ENCODE measurements around the gene BTN1A1. TPM values are rescaled to one million over a fixed set of nuclear protein-coding genes. Genes with fewer than 3 reads are reported as not detected.

Gene BTN1A1
- polyA plus RNA-seq, 1 donor (not counting 4 experiments of a cell fraction or from before 2014, with no cell fraction given), result not detected

GRCh38 chr6:26552640-26553188, 52.6 kb downstream of the BTN1A1 start:
- H3K79me2 ChIP-seq (ENCODE audit: control insufficient read depth, insufficient read depth, low read length), result no peaks in the 10 kb centered on the region
- H4K20me1 ChIP-seq (ENCODE audit: control insufficient read depth, extremely low read depth, insufficient read depth, low read length), result no peaks in the 10 kb centered on the region
- H3K36me3 ChIP-seq (ENCODE audit: control insufficient read depth in 2 of 2, extremely low read depth in 1 of 2, insufficient read depth in 2 of 2, low read length in 2 of 2), result no peaks in the 10 kb centered on the region
- H3K9me3 ChIP-seq (ENCODE audit: control insufficient read depth, low read depth, low read length), result no peaks in the 10 kb centered on the region
- no peak for FAIRE-seq
- no peak for TF ChIP-seq EZH2 (IDR thresholded peaks at IDR 0.05; ENCODE audit: low read length)
- no peak for TF ChIP-seq CTCF (optimal IDR thresholded peaks at IDR 0.05 in 1 of 3, IDR thresholded peaks at IDR 0.05 in 1 of 3, conservative IDR thresholded peaks at IDR 0.05 in 1 of 3; ENCODE audit: extremely low read depth in 1 of 3, insufficient read depth in 2 of 3, low read length in 3 of 3)
- dilution Hi-C loops (cut with MboI; ENCODE audit: extremely low pct_ligation_motif_present, low sequenced_read_pairs), result no loop called here
- no peak for DNase-seq (ENCODE audit: low read depth, low spot score)
- H3K4me3 ChIP-seq (ENCODE audit: control insufficient read depth in 2 of 3, extremely low read depth in 1 of 3, insufficient read depth in 2 of 3, low read depth in 1 of 3, low read length in 3 of 3), result peak overlapping the region; percentile 35 to 77 (median 70)
- H3K4me2 ChIP-seq (ENCODE audit: control insufficient read depth, extremely low read depth, insufficient read depth, low read depth, low read length), result peak overlapping the region; percentile 99
- peak overlapping the region; percentile 22 for H3K9ac ChIP-seq (ENCODE audit: control insufficient read depth, extremely low read depth, insufficient read depth, low read length)
- H2AFZ ChIP-seq (ENCODE audit: control insufficient read depth, low read length), result no peak overlapping the region
- no peak overlapping the region for H3K27ac ChIP-seq (ENCODE audit: control insufficient read depth, insufficient read depth, low read length)
- H3K9me1 ChIP-seq (ENCODE audit: control insufficient read depth, extremely low read depth, insufficient read depth, low read length), result no peaks in the 10 kb centered on the region
- no peaks in the 10 kb centered on the region for H3K27me3 ChIP-seq (ENCODE audit: control insufficient read depth, extremely low read depth, insufficient read depth, low read length)
- H3K4me1 ChIP-seq (ENCODE audit: control insufficient read depth, extremely low read depth, insufficient read depth, low read length), result peaks cover 20% of the 10 kb centered on the region

GRCh38 chr6:26553264-26553634, 53.1 kb downstream of the BTN1A1 start:
- DNase-seq (ENCODE audit: low read depth, low spot score) (no peak), FAIRE-seq (no peak)
- Histone ChIP-seq H3K9me1 (ENCODE audit: control insufficient read depth, extremely low read depth, insufficient read depth, low read length) (no peaks in the 10 kb centered on the region), H3K27ac (ENCODE audit: control insufficient read depth, insufficient read depth, low read length) (peak overlapping the region; percentile 61), H3K27me3 (ENCODE audit: control insufficient read depth, extremely low read depth, insufficient read depth, low read length) (no peaks in the 10 kb centered on the region), H3K9ac (ENCODE audit: control insufficient read depth, extremely low read depth, insufficient read depth, low read length) (peak overlapping the region; percentile 22), H3K4me1 (ENCODE audit: control insufficient read depth, extremely low read depth, insufficient read depth, low read length) (peaks cover 20% of the 10 kb centered on the region), H4K20me1 (ENCODE audit: control insufficient read depth, extremely low read depth, insufficient read depth, low read length) (no peaks in the 10 kb centered on the region), H3K4me3 (ENCODE audit: control insufficient read depth in 2 of 3, extremely low read depth in 1 of 3, insufficient read depth in 2 of 3, low read depth in 1 of 3, low read length in 3 of 3) (peak overlapping the region; percentile 35 to 77 (median 70)), H2AFZ (ENCODE audit: control insufficient read depth, low read length) (peak overlapping the region; percentile 33), H3K36me3 (ENCODE audit: control insufficient read depth in 2 of 2, extremely low read depth in 1 of 2, insufficient read depth in 2 of 2, low read length in 2 of 2) (no peaks in the 10 kb centered on the region), H3K9me3 (ENCODE audit: control insufficient read depth, low read depth, low read length) (no peaks in the 10 kb centered on the region), H3K4me2 (ENCODE audit: control insufficient read depth, extremely low read depth, insufficient read depth, low read depth, low read length) (peak overlapping the region; percentile 99), H3K79me2 (ENCODE audit: control insufficient read depth, insufficient read depth, low read length) (no peaks in the 10 kb centered on the region)
- dilution Hi-C loops (cut with MboI; ENCODE audit: extremely low pct_ligation_motif_present, low sequenced_read_pairs), result no loop called here
- TF ChIP-seq CTCF (optimal IDR thresholded peaks at IDR 0.05 in 1 of 3, IDR thresholded peaks at IDR 0.05 in 1 of 3, conservative IDR thresholded peaks at IDR 0.05 in 1 of 3; ENCODE audit: extremely low read depth in 1 of 3, insufficient read depth in 2 of 3, low read length in 3 of 3), result no peak
- no peak for TF ChIP-seq EZH2 (IDR thresholded peaks at IDR 0.05; ENCODE audit: low read length)

Data from keratinocyte (primary cell).